GM18508 (cell line): ENCODE measurements around the gene TRIM25.

ENCODE experiments used
- ATAC-seq: cut with Tn5 transposase; IDR thresholded peaks from one replicate; pipeline ENCODE4 v1.9.1; 2021; ENCODE audit warnings: moderate number of reproducible peaks; ENCODE audit not compliant: insufficient read depth, unreplicated experiment

TRIM25 gene

GRCh38 chr17:56897646-56898424 lies 16.0 kb downstream of the TRIM25 start:
- ATAC-seq: no peak

GRCh38 chr17:56896968-56897359 lies 16.9 kb downstream of the TRIM25 start:
- ATAC-seq: no peak

GRCh38 chr17:56896217-56896967 lies 17.5 kb downstream of the TRIM25 start:
- ATAC-seq: no peak

- ATAC-seq: no peak
Measured at GRCh38 chr17:56894859-56895455, 18.9 kb downstream of the TRIM25 start.

- no peak for ATAC-seq
Measured at GRCh38 chr17:56893503-56893902, 20.3 kb downstream of the TRIM25 start.

GRCh38 chr17:56892333-56892732 lies 21.5 kb downstream of the TRIM25 start:
- no peak for ATAC-seq

GRCh38 chr17:56891751-56892150 lies 22.1 kb downstream of the TRIM25 start:
- ATAC-seq: no peak

- ATAC-seq: no peak
Measured at GRCh38 chr17:56890906-56891674, 22.8 kb downstream of the TRIM25 start.

- no peak for ATAC-seq
Measured at GRCh38 chr17:56890390-56890789, 23.5 kb downstream of the TRIM25 start.

GRCh38 chr17:56887552-56888467 lies 26.0 kb downstream of the TRIM25 start:
- ATAC-seq: no peak

GRCh38 chr17:56887105-56887504 lies 26.7 kb downstream of the TRIM25 start:
- ATAC-seq: no peak

GRCh38 chr17:56886288-56886731 lies 27.5 kb downstream of the TRIM25 start:
- ATAC-seq: no peak

GRCh38 chr17:56885312-56885657 lies 28.6 kb downstream of the TRIM25 start:
- ATAC-seq: no peak

GRCh38 chr17:56884483-56885311 lies 29.2 kb downstream of the TRIM25 start:
- ATAC-seq: no peak

GRCh38 chr17:56883616-56884015 lies 30.2 kb downstream of the TRIM25 start:
- ATAC-seq: no peak

- no peak for ATAC-seq
Measured at GRCh38 chr17:56881685-56882295, 32.1 kb downstream of the TRIM25 start.

GRCh38 chr17:56880571-56880970 lies 33.3 kb downstream of the TRIM25 start:
- ATAC-seq: no peak

- ATAC-seq: no peak
Measured at GRCh38 chr17:56880133-56880532, 33.7 kb downstream of the TRIM25 start.
